Measurements from ENCODE around the gene AKR1E2. TPM values are rescaled to one million over a fixed set of nuclear protein-coding genes. Genes with fewer than 3 reads are reported as not detected.
A peak's percentile ranks its signal among the peaks of the same experiment; 100 is the strongest.

Gene AKR1E2
- total RNA-seq = 5.4 TPM
- long read RNA-seq = 0 reads

DNA sequence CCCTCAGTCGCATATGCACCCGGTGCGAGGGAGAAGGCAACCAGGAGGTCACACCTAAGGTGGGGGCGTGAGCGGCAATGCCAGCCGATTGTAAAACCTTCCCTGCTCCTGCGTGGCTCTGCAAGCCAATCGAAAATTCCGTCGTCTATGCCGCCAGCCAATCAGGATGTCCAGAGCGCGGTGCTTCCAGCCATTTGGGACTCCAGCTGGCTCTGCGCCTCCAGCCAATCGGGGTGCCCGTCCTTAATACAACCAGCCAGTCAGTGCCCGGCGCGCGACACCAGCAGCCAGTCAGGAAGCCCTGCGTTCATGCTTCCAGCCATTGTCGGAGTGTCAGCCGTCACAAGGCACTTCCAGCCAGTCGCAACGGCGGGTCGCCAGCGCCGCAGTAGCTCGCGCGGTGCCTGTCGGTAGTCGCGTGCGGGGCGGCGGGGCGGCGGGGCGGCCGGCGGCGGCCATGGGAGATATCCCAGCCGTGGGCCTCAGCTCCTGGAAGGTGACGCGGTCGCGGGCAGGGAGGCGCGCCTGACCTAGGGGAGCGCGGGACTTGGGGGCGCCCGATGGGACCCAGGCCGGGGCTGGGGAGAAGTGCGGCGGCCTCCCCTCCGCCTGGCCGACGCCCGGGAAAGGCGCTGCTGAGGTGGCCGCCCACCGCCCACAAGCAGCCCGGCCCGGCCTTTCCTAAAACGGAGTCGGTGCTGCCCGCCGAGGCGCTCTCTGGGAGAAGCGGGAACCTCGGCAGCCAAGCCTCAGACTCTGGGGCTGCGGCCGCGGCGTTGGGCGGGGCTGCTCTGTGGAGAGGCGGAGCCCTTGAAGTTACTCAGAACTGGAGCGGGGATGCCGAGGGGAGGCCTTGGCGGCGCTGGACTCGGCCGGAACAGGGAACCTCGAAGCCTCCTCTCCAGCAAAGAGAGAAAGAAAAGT, at the start of gene AKR1E2:
AKR1E2 (plus strand) TSS at position 340 of the 924 bp plus-strand sequence; CDS start at position 458, 118 bp downstream.
- ATAC-seq = peak; percentile 93
- intact Hi-C loops (cut with DNase I) = no loop called here
- peak; percentile 96 for DNase-seq (ENCODE audit: missing footprints)

DNA sequence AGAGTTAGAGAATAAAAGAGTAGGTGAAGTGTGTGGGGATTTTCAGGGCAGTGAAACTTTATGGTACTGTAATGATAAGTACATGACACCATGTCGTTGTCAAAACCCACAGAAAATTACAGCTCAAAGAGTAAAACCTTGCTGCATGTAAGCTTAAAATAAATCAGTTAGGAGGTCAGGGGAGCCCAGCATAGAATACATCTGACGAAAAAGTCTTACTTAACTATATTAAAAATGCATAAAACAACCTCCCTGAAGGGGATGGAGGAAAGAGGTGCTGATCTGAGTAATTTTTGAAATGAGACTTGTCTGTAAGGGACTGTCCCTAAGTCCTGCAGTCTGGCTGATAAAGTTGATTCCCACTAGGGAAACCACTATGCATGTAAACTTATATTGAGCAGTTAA, 49.8 kb upstream of the AKR1E2 start:
- ATAC-seq (no peak), DNase-seq (ENCODE audit: missing footprints) (no peak)
- intact Hi-C loops (cut with DNase I) = no loop called here

DNA sequence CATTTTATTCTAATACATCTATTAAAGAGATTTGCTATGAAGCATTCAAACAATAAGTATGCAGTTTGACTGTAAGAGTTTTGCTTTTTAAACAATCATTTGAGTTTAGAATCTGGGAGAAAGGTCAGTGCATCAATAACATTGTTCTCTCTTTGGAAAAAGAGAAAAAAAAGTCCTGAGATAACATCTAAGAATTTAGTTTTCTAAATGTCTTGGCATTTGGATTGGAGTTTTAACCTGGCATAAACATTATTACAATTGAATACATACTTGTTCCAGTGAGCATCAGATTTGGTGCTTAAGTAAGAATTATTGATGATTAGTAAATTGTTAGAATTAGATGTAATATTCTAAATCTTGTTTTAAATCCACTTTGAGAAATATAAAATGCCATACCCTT, 47.2 kb upstream of the AKR1E2 start:
- intact Hi-C loops (cut with DNase I) = no loop called here
- no peak for ATAC-seq
- DNase-seq (ENCODE audit: missing footprints) = no peak

DNA sequence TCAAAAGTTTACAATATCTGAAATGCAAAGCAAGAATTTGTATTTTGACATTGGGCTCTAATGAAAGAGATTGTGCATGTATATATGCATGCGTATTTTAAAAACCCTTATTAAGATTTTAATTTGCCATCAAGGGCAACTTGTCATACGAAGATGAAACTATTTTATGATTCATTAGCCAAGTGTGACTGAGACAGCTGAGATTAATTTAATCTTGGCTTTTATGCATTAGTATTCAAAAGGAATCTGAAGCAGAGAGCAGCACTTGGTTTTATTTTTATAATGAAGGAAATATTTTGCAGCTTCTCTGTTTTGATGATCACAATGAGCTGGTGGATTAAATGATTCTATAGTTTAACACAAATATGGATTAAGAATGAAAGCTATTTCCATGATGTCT, 45.9 kb upstream of the AKR1E2 start:
- DNase-seq (ENCODE audit: missing footprints) (no peak), ATAC-seq (no peak)

DNA sequence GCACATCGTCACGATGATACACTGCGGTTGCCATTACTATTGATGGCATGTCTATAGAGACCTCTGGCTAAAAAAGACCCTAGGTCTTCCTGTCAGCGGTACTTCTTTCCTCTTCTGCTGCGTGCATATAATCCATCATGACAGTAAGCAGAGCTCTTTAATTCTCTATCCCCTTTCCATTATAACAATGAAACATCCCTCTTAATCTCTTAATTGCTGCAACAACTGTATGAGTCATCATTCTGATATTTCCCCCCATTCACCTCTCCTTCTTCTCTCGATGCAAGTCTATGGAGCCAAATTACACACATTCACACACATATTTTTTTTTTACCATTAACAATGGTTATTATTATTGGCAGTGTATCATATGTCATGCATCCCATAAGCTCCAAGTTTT, 45.2 kb upstream of the AKR1E2 start:
- DNase-seq (ENCODE audit: missing footprints) (no peak), ATAC-seq (no peak)
- intact Hi-C loops (cut with DNase I) = no loop called here

More for the DNA sequence above, 45.9 kb upstream of the AKR1E2 start:
- intact Hi-C loops (cut with DNase I) = no loop called here

DNA sequence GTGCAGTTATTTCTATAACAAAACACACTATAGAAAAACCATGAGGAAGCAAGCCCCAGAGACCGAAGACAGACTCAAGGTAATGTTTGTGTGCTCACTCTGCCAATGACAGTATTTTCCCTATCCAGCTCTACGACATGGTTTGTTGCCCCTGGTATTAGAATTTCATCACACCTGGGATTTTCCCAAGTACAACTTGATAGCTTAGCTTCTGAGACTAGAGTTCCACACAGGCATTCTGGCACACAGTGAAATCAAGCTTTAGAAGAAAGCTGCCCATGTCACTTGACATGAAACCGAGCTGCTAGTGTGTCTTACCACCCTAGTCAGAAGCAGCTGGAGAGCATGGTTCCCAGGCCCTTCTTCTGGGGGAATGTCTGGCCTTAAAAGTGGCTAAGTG, 44.1 kb upstream of the AKR1E2 start:
- no peak for ATAC-seq
- intact Hi-C loops (cut with DNase I) = no loop called here

DNA sequence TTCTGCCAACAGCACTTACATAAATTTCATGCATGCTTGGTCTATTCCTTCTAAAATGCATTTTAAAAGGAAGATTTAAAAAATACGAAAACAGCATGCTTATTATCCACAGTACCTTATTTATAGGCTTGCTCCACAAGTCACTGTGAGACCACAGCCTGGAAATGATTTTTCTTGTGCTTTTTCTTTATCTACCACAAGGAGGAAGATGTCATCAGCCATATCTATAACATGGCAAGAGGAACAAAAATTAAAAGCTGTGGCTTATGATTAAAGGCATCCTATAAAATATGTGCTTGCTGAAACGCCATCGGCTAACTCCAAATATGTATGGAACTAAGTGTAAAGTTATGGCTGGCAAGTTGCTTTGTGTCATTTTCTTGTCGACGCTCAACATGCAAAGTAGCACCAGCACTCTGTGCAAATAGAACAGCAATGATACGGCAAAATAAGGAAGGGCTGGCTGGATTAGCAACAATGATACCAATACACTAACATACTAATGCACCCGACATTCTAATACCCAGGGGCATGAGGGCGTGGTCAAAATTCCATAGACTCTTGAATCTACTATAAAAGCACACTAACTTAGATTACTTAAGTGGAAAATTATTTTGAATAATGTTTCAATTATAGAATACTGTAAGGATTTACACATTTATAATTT, 41.2 kb upstream of the AKR1E2 start:
- no peak for DNase-seq (ENCODE audit: missing footprints)
- no peak for ATAC-seq
- intact Hi-C loops (cut with DNase I) = no loop called here

More for the DNA sequence above, 44.1 kb upstream of the AKR1E2 start:
- no peak for DNase-seq (ENCODE audit: missing footprints)

DNA sequence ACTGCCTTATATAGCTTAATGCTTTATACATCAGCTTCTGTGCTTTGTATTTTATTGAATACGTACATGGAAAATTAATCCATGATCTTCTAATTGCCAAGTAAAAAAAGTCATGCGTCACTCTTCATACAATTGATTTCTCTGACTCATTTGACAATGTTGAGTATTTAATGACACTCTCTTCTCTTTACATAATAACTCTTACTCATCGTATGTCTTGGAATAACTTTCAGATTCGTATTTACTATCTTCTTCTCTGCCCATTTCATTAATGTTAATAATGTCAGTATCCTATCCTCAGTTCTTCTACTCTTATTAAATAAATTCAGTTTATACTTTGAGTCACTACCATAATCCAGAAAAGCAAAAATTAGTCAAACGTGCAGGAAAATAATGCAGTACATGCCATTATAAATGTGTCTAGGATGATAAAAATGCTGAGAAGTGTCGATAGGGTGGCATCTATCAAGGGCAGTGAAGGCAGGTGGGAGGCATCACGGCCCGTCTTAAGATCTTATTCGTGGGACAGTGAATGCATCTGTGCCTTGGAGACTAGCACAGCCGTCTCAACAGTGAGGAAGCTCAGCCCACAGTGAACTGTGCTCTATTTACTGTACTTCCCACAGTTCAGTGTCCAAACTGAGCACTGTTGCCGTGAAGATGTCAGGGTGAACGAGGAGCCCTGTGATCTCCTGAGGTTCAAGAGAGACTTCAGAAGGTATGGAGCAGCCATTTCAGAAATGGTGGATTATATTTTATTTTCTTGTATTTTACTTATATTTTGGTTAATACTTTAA, 39.8 kb upstream of the AKR1E2 start:
- no peak for ATAC-seq
- intact Hi-C loops (cut with DNase I) = no loop called here
- no peak for DNase-seq (ENCODE audit: missing footprints)

DNA sequence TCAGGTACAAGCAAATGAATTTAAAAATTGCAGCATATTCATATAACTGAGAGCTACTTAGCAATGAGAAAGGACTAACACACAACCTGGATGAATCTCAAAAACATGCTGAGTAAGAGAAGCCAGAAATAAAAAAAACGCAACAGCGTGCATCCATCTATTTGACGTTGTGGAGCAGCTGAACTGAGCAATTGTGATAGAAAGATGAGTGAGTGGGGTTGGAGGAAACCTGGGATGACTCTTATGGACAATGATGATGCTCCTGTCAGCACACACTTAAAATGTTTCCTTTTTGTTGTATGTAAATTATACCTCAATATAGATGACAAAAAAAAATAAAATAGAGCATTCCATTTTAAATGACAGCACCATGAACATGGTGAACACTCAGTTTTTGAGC, 36.0 kb upstream of the AKR1E2 start:
- intact Hi-C loops (cut with DNase I) = no loop called here
- no peak for DNase-seq (ENCODE audit: missing footprints)
- ATAC-seq = no peak

DNA sequence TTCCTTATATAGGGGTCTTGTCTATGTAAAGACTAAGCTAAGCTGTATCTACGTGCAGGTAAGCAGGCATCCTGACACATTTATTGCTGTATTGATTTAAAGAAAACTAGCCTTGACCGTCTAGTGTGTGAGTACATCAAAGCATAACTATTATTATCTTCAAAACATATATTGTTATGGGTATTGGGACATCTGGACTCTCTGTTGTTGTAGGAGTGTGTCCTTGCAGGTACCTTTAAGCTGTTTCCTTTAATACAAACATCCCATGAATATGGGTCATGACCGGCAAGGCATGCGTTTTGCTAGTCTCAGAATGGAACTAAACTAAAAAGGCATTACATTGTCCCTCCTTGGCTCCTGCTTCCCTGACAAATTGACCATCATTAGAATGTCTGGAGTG, 35.1 kb upstream of the AKR1E2 start:
- intact Hi-C loops (cut with DNase I) = no loop called here
- DNase-seq (ENCODE audit: missing footprints) = no peak

DNA sequence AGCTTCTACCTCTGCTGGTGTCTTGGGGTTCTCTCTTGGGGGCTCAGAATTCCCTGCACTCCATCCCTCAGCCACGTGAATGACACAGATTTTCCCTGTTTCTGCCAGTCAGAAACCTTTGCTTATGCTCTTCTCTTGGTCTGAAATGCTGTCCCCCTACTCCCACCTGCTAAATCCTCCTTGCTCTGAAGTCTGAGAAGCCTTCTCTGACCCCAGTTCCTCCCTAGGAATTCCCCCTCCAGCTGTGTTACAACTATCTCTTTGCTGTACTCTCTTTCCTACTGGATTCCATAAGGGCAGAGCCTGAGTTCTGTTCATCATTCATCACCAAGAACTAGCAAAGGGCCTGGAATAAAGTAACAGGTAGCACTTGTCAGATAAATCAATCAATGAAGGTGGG, 33.6 kb upstream of the AKR1E2 start:
- DNase-seq (ENCODE audit: missing footprints) = no peak
- no peak for ATAC-seq
- intact Hi-C loops (cut with DNase I) = no loop called here

More for the DNA sequence above, 35.1 kb upstream of the AKR1E2 start:
- no peak for ATAC-seq

DNA sequence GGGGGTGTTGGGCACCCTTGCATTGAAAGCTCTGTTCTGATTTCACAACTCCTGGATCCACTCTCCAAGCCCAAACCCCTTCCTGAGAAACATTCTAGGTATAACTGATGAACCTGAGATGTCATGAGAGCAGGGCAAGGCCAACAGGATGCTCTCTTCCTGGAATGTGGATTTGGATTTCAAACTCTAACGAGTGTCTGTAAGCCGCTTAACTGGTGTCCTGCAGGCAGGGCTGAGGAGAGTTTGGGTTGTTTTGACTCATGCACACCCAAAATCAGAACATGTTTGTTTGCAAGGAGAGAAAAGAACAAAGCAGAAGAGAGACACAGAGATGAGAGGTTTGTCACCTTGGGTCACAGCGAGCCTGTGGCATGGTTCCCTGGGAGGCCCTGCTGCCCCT, 24.6 kb upstream of the AKR1E2 start:
- intact Hi-C loops (cut with DNase I) = no loop called here
- no peak for DNase-seq (ENCODE audit: missing footprints)
- ATAC-seq = no peak

DNA sequence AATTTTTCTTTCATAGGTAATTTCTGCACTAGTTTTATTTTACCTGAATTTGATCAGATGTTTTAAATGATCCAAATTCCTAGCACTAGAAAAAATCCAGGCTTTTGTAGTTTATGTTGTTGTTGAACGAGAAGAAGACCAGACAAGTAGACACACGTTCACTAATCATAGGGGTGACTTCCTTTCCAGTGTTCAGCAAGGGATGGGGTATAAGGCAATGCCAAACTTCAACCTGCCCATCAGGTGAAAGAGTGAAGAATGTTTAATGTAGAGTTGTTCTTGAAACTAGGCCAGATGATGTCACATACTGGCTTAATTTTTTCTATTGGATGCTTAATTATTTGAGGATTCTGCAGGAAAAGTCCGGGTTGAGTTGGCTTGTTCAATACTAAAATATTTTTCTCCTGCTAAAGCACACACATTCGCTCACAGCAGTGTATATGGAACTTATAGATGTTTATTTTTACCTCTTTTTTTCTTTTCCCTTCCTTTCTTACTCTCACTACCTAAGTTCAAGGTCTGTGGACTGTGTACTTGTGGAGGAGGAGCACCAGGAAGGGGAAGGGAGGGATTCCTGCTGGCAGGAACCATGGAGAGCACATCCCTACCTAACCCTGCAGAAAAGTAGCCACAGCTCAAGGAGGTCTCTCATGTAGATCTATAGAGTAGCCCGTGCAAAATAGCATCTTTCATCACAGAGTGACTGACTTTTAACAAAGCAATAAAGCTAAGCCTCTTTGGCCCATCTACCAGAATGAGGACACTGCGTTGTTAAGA, 23.1 kb upstream of the AKR1E2 start:
- no peak for ATAC-seq
- DNase-seq (ENCODE audit: missing footprints) = no peak
- intact Hi-C loops (cut with DNase I) = no loop called here

DNA sequence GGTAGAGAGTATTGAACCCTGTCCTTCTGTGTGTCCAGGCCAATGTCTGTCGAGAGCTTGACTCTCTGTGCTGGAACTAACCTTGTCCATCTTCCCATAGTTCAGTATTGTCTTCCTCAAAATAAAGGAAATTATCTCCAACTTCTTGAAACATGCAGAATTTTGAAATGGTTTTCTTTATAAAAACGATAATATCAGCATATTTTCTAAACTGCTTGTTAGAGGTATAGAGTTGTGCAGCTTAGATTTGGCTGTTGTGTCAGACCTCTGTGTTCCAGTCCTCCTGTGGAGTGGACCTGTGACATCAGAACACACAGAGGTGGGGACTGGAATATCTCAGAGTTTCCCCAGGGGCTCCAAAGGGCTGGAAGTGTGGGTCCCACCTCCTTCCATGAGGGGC, 22.2 kb upstream of the AKR1E2 start:
- no peak for DNase-seq (ENCODE audit: missing footprints)
- ATAC-seq = no peak
- intact Hi-C loops (cut with DNase I) = no loop called here

DNA sequence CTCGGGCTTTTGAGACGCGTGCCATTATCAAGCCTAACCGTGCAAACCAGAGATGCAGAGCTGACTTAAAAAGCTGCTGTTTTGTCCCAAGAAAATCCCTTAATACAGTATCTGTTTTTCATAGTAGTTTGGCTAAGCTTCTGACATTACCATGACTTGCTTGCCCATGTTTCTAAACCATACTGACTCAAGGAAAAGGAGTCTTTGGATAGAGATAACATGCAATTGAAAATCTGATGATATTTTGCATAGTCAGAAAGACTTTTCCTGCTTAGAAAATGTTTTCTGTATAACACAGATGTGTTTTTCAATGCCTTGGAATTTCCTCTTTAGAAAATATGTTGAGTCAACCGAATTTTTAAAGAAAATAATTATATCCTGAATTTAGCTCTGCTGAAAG, 21.5 kb upstream of the AKR1E2 start:
- intact Hi-C loops (cut with DNase I) = no loop called here
- no peak for DNase-seq (ENCODE audit: missing footprints)
- ATAC-seq = no peak

DNA sequence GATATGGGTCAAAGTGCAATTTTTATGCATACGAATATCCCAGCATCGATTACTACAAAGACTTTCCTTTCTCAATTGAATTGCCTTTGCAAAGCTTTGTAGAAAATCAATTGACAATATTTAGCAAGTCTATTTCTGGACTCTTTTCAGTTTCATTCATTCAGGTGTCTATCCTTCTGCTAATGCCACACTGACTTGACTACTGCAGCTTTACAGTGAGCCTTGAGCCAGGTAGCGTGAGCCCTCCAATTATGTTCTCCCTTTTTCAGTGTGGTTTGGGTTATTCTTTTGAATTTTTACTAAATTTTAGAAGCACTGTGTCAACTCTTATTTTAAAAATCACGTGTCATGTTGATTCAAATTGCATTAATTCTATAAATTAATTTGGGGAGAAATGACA, 19.5 kb upstream of the AKR1E2 start:
- DNase-seq (ENCODE audit: missing footprints) (no peak), ATAC-seq (no peak)
- intact Hi-C loops (cut with DNase I) = no loop called here

DNA sequence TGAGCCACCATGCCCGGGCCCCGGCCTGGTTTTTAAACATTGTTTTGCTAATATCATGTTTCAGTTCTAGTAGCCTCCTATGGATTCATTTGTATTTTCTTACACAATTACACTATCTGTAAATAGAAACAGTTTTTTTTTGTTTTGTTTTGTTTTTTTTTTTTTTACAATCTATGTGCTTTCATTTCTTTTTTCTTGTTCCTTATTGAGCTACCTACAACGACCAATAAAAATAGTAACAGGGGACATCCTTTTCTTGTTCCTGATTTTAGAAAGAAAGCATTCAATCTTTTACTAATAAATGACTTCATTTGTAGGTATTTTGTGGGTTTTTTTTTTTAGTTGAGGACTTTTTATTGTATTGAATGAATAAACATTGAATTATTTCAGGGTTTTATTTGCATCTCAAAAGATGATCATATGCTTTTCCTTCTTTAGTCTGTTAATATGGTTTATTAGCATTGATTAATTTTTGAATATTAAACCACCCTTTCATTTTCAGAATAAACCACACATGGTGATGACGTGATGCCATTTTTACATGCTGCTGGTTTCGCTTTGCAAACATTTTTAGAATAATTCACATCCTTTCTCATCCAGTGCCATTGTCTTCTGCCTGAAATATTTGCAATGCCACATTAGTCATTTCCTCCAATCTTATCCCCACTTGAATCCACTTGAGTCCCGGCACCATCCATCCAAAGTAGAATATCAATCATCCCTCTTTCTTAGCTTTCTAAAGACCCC, 18.1 kb upstream of the AKR1E2 start:
- no peak for ATAC-seq
- intact Hi-C loops (cut with DNase I) = no loop called here
- no peak for DNase-seq (ENCODE audit: missing footprints)

DNA sequence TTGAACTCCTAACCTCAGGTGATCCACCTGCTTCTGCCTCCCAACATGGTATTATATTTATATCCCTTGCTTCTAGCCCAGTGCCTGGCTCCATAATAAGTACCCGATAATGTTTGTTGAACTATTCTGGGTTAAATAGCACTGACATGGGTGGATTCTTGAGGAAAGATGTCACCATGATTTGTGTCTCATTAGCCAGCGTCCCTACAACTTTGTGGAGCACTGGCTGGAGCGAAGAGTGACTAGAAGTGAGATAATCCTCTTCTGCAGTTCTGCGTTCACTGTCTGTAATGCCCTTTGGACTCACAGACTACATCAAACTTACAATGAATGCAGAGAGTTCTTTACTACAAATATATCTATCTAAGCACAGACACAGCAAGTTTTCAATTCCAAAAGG, 16.9 kb upstream of the AKR1E2 start:
- intact Hi-C loops (cut with DNase I) = no loop called here
- no peak for ATAC-seq
- no peak for DNase-seq (ENCODE audit: missing footprints)

Data from Right ventricle myocardium inferior (tissue), 1 donor.